ENCODE measurements around the gene MXD1. TPM values are rescaled to one million over a fixed set of nuclear protein-coding genes. Genes with fewer than 3 reads are reported as not detected.
A peak's percentile ranks its signal among the peaks of the same experiment; 100 is the strongest.

Gene MXD1
- total and polyA plus RNA-seq, 2 experiments from 2014 or later, result 1.8 to 3.9 TPM

GRCh38 chr2:69965756-69966445 is 51.0 kb downstream of the MXD1 start:
- Histone ChIP-seq H2AFZ (no peak overlapping the region), H3F3A (replicated peaks; ENCODE audit: low read depth) (no peaks in the 10 kb centered on the region), H3K4me2 (no peak overlapping the region), H3K27ac (ENCODE audit: low read depth) (no peak overlapping the region), H3K79me2 (replicated peaks; ENCODE audit: insufficient read depth) (no peaks in the 10 kb centered on the region), H3K4me1 (ENCODE audit: insufficient read depth) (peaks cover 9% of the 10 kb centered on the region; the same call in 1 of the 2 replicates), H3K27me3 (ENCODE audit: insufficient read depth) (no peaks in the 10 kb centered on the region), H3K4me3 (no peak overlapping the region), H4K20me1 (replicated peaks; ENCODE audit: insufficient read depth) (no peaks in the 10 kb centered on the region), H3K9me2 (ENCODE audit: insufficient read depth) (peaks cover 7% of the 10 kb centered on the region; the same call in 1 of the 2 replicates), H3K36me3 (ENCODE audit: insufficient read depth) (no peaks in the 10 kb centered on the region)
- Mint-ChIP-seq H3K9me3 (no peaks in the 10 kb centered on the region), H3K27me3 (ENCODE audit: insufficient read depth, low read depth, poor library complexity) (peaks cover 13% of the 10 kb centered on the region), H3K36me3 (ENCODE audit: low read depth) (no peaks in the 10 kb centered on the region; the same call in 2 of the 3 replicates), H3K4me1 (peaks cover 15% of the 10 kb centered on the region), H3K27ac (0 out of 2 replicates have a peak overlapping the region, but pooled peaks have one; percentile 15), H3K4me3 (no peak overlapping the region)
- no peak for ATAC-seq
- TF ChIP-seq STAT1 (IDR thresholded peaks at IDR 0.05; ENCODE audit: unreplicated experiment) (no peak), ETS1 (IDR thresholded peaks at IDR 0.05) (no peak), EZH2phosphoT487 (IDR thresholded peaks at IDR 0.05; ENCODE audit: unreplicated experiment) (no peak), NANOG (IDR thresholded peaks at IDR 0.05; ENCODE audit: borderline replicate concordance) (no peak), POLR2AphosphoS5 (IDR thresholded peaks at IDR 0.05; ENCODE audit: low read depth) (no peak), ZNF331 (CRISPR knock-in tag; IDR thresholded peaks at IDR 0.05; ENCODE audit: low read depth) (no peak), ZNF462 (CRISPR knock-in tag; IDR thresholded peaks at IDR 0.05) (no peak), ZNF114 (CRISPR knock-in tag; IDR thresholded peaks at IDR 0.05) (no peak), EZH2 (IDR thresholded peaks at IDR 0.05; ENCODE audit: low read depth, unreplicated experiment) (no peak), CREB1 (CRISPR knock-in tag; IDR thresholded peaks at IDR 0.05; ENCODE audit: low read depth) (no peak), JUNB (IDR thresholded peaks at IDR 0.05; ENCODE audit: unreplicated experiment) (no peak)
- TF ChIP-seq, protein P1, sequence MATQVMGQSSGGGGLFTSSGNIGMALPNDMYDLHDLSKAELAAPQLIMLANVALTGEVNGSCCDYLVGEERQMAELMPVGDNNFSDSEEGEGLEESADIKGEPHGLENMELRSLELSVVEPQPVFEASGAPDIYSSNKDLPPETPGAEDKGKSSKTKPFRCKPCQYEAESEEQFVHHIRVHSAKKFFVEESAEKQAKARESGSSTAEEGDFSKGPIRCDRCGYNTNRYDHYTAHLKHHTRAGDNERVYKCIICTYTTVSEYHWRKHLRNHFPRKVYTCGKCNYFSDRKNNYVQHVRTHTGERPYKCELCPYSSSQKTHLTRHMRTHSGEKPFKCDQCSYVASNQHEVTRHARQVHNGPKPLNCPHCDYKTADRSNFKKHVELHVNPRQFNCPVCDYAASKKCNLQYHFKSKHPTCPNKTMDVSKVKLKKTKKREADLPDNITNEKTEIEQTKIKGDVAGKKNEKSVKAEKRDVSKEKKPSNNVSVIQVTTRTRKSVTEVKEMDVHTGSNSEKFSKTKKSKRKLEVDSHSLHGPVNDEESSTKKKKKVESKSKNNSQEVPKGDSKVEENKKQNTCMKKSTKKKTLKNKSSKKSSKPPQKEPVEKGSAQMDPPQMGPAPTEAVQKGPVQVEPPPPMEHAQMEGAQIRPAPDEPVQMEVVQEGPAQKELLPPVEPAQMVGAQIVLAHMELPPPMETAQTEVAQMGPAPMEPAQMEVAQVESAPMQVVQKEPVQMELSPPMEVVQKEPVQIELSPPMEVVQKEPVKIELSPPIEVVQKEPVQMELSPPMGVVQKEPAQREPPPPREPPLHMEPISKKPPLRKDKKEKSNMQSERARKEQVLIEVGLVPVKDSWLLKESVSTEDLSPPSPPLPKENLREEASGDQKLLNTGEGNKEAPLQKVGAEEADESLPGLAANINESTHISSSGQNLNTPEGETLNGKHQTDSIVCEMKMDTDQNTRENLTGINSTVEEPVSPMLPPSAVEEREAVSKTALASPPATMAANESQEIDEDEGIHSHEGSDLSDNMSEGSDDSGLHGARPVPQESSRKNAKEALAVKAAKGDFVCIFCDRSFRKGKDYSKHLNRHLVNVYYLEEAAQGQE (IDR thresholded peaks at IDR 0.05; ENCODE audit: unreplicated experiment), result no peak
- TF ChIP-seq, protein P2, sequence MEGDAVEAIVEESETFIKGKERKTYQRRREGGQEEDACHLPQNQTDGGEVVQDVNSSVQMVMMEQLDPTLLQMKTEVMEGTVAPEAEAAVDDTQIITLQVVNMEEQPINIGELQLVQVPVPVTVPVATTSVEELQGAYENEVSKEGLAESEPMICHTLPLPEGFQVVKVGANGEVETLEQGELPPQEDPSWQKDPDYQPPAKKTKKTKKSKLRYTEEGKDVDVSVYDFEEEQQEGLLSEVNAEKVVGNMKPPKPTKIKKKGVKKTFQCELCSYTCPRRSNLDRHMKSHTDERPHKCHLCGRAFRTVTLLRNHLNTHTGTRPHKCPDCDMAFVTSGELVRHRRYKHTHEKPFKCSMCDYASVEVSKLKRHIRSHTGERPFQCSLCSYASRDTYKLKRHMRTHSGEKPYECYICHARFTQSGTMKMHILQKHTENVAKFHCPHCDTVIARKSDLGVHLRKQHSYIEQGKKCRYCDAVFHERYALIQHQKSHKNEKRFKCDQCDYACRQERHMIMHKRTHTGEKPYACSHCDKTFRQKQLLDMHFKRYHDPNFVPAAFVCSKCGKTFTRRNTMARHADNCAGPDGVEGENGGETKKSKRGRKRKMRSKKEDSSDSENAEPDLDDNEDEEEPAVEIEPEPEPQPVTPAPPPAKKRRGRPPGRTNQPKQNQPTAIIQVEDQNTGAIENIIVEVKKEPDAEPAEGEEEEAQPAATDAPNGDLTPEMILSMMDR (conservative IDR thresholded peaks at IDR 0.05; ENCODE audit: low read depth in 2 of 2), result no peak
- DNase-seq (ENCODE audit: low spot score), result no peak

All from GM23338 (cell line).